ENCODE results near the gene RAD54L2.
"Not testable (repeated sequence)": the region's sequence is repeated elsewhere in the genome, so short reads cannot be mapped to it uniquely, and the experiment has no call there.

GRCh38 chr3:51542596-51542995 lies 4.1 kb downstream of the RAD54L2 start:
- TF ChIP-seq ELF4 (IDR thresholded peaks at IDR 0.05); FOXK2 (IDR thresholded peaks at IDR 0.05); BHLHE40 (IDR thresholded peaks at IDR 0.05; ENCODE audit: borderline replicate concordance); FOXA1 (IDR thresholded peaks at IDR 0.05); SP1 (IDR thresholded peaks at IDR 0.05); TARDBP (IDR thresholded peaks at IDR 0.05): not testable (repeated sequence)

All from HEK293T (cell line).